IMR-90 (cell line): ENCODE measurements around the gene GPER1. TPM values are rescaled to one million over a fixed set of nuclear protein-coding genes. Genes with fewer than 3 reads are reported as not detected.

Source experiments
- ATAC-seq: fragments of 200-7000 bp; cut with Tn5 transposase; 2 replicates; pipeline ENCODE4 v1.9.1; 2020; ENCODE audit warnings: low read depth, mild to moderate bottlenecking, moderate library complexity
- BruUV-seq: library from RNA; stranded (reverse); fragments of 400-500 nt; replicated peaks from 2 replicates; lab custom pipeline; 2021; lab: Mats Ljungman, UMichigan
- CTCF ChIA-PET: fragments of 300-600 bp; formaldehyde crosslinking; extraction: SDS; loops from one replicate; lab custom pipeline; 2021; ENCODE audit warnings: antibody characterized with exemption; lab: Yijun Ruan, JAX
- POLR2A ChIA-PET: fragments of 300-600 bp; sonication (Branson Sonifier 250); formaldehyde crosslinking; loops from one replicate; lab custom pipeline; 2022; ENCODE audit warnings: antibody characterized with exemption; ENCODE audit not compliant: unreplicated experiment; lab: Charles Lee
- DNase-seq: peaks from one replicate; pipeline ENCODE4 v3.0.0; 2013
- H2AFZ ChIP-seq: replicated peaks from 2 replicates; pipeline ENCODE3; 2013; ENCODE audit warnings: low read length, mild to moderate bottlenecking; ENCODE audit not compliant: poor library complexity
- H2AK5ac ChIP-seq: 2 replicates; pipeline ENCODE4 v1.6.1; 2013; ENCODE audit warnings: low read depth, low read length, inconsistent platforms
- H2AK9ac ChIP-seq: replicated peaks from 2 replicates; pipeline ENCODE3; 2013; ENCODE audit warnings: mild to moderate bottlenecking, low read depth, low read length, moderate library complexity; ENCODE audit not compliant: poor library complexity
- H2BK120ac ChIP-seq: 2 replicates; pipeline ENCODE4 v1.6.1; 2013; ENCODE audit warnings: low read depth, low read length, inconsistent platforms
- H2BK15ac ChIP-seq: 3 replicates; pipeline ENCODE4 v1.6.1; 2013; ENCODE audit warnings: low read depth, low read length, inconsistent platforms
- H2BK20ac ChIP-seq: 2 replicates; pipeline ENCODE4 v1.6.1; 2013; ENCODE audit warnings: low read depth, mild to moderate bottlenecking, inconsistent platforms, low read length, moderate library complexity
- H2BK5ac ChIP-seq: 2 replicates; pipeline ENCODE4 v1.6.1; 2013; ENCODE audit warnings: mild to moderate bottlenecking, low read depth, low read length, inconsistent platforms; ENCODE audit not compliant: poor library complexity, severe bottlenecking
- H3K14ac ChIP-seq: replicated peaks from 2 replicates; pipeline ENCODE4 v1.6.1; 2013; ENCODE audit warnings: low read depth, low read length, inconsistent platforms
- H3K18ac ChIP-seq: 2 replicates; pipeline ENCODE4 v1.6.1; 2013; ENCODE audit warnings: low read depth, low read length, control low read depth
- H3K23ac ChIP-seq: 2 replicates; pipeline ENCODE4 v1.6.1; 2013; ENCODE audit warnings: low read depth, low read length, inconsistent platforms
- H3K27ac ChIP-seq: 2 replicates; pipeline ENCODE4 v1.5.1; 2013; ENCODE audit warnings: mild to moderate bottlenecking, control low read depth, low read length; ENCODE audit not compliant: insufficient read depth
- H3K27me3 ChIP-seq: 2 replicates; pipeline ENCODE4 v1.6.1; 2013; ENCODE audit warnings: low read length; ENCODE audit not compliant: control insufficient read depth, insufficient read depth
- H3K36me3 ChIP-seq: 2 replicates; pipeline ENCODE4 v1.6.1; 2013; ENCODE audit warnings: low read length, mixed read lengths; ENCODE audit not compliant: control insufficient read depth, insufficient read depth
- H3K4ac ChIP-seq: 2 replicates; pipeline ENCODE4 v1.6.1; 2013; ENCODE audit warnings: low read depth, low read length, inconsistent platforms
- H3K4me1 ChIP-seq: 2 replicates; pipeline ENCODE4 v1.6.1; 2013; ENCODE audit warnings: low read length, mixed read lengths; ENCODE audit not compliant: control insufficient read depth, insufficient read depth
- H3K4me2 ChIP-seq: 2 replicates; pipeline ENCODE4 v1.6.1; 2013; ENCODE audit warnings: low read depth, mild to moderate bottlenecking, control low read depth, low read length, moderate library complexity
- H3K4me3 ChIP-seq: 2 replicates; pipeline ENCODE4 v1.5.1; 2013; ENCODE audit warnings: low read depth, mild to moderate bottlenecking, control low read depth, low read length, moderate library complexity; ENCODE audit not compliant: insufficient read depth
- H3K56ac ChIP-seq: 2 replicates; pipeline ENCODE4 v1.6.1; 2013; ENCODE audit warnings: low read length, inconsistent platforms; ENCODE audit not compliant: insufficient read depth; ENCODE audit errors: extremely low read depth
- H3K79me1 ChIP-seq, 2 experiments: 2 replicates each; pipeline ENCODE4 v1.6.1; 2013; ENCODE audit warnings: low read length in 2 of 2, inconsistent platforms in 1 of 2, low read depth in 1 of 2
- H3K9ac ChIP-seq: 2 replicates; pipeline ENCODE4 v1.6.1; 2013; ENCODE audit warnings: low read depth, low read length, control low read depth
- H3K9me1 ChIP-seq: 2 replicates; pipeline ENCODE4 v1.6.1; 2013; ENCODE audit warnings: low read length, inconsistent platforms; ENCODE audit not compliant: insufficient read depth
- H3K9me3 ChIP-seq: 2 replicates; pipeline ENCODE4 v1.6.1; 2013; ENCODE audit warnings: low read length; ENCODE audit not compliant: control insufficient read depth, insufficient read depth
- H4K20me1 ChIP-seq: 2 replicates; pipeline ENCODE4 v1.6.1; 2013; ENCODE audit warnings: low read length, inconsistent platforms; ENCODE audit not compliant: insufficient read depth
- H4K5ac ChIP-seq: 2 replicates; pipeline ENCODE4 v1.6.1; 2013; ENCODE audit warnings: mild to moderate bottlenecking, low read depth, low read length, control low read depth
- H4K8ac ChIP-seq, 2 experiments: 2 replicates each; pipeline ENCODE4 v1.6.1; 2013; ENCODE audit warnings: low read depth in 2 of 2, low read length in 2 of 2, control low read depth in 1 of 2, inconsistent platforms in 1 of 2
- H4K91ac ChIP-seq: 2 replicates; pipeline ENCODE4 v1.6.1; 2013; ENCODE audit warnings: low read depth, low read length, inconsistent platforms; ENCODE audit not compliant: insufficient read depth
- FOS ChIP-seq: fragments of 150-350 bp; IDR thresholded peaks from 2 replicates; pipeline ENCODE4 v1.6.1; 2016; ENCODE audit warnings: low read depth, low read length
- MAZ ChIP-seq: IDR thresholded peaks from 2 replicates; pipeline ENCODE4 v1.6.1; 2012; ENCODE audit warnings: low read depth, mild to moderate bottlenecking, low read length, improper control_type of control experiment, moderate library complexity, borderline replicate concordance
- WGBS, 2 experiments: methylation state at CpG; one replicate each; pipeline versions ENCODE4 v1.1.5 to v1.1.7; 2013; ENCODE audit warnings: missing lambda C conversion rate in 2 of 2; ENCODE audit not compliant: insufficient read length in 1 of 2; ENCODE audit errors: extremely low coverage in 2 of 2; 5-methylcytosine and 5-hydroxymethylcytosine counted together
- dilution Hi-C: fragments of 300-500 bp; cut with HindIII; formaldehyde crosslinking; loops from one replicate; pipeline ENCODE4 v1.14.3; 2018; ENCODE audit warnings: low sequenced_read_pairs; ENCODE audit not compliant: unreplicated experiment
- in situ Hi-C: fragments of 300-500 bp; cut with MboI; formaldehyde crosslinking; loops from 3 replicates; pipeline ENCODE4 v1.14.3; 2019; ENCODE audit warnings: low sequenced_read_pairs, inconsistent platforms, mixed read lengths
- intact Hi-C: fragments of 100-400 bp; cut with micrococcal nuclease; formaldehyde crosslinking; loops from 2 replicates; pipeline ENCODE4 v1.10.0; 2022
- polyA plus RNA-seq, 3 experiments: library from polyadenylated mRNA; depleted of rRNA; stranded (reverse); fragments of >200 nt; gene quantifications; 2 replicates each; pipeline ENCODE4 v1.2.3, GENCODE V29; 2012; ENCODE audit warnings: low replicate concordance in 1 of 3
- total RNA-seq: library from RNA; depleted of rRNA; stranded (reverse); fragments of >200 nt; gene quantifications from 2 replicates; pipeline ENCODE4 v1.2.3, GENCODE V29; 2012

The GPER1 gene
- total and polyA plus RNA-seq, 2 of the 4 experiments (the other 2 are of a cell fraction): 2.0 to 5.8 TPM

- H3K56ac ChIP-seq: no peak overlapping the region
- H3K4me3 ChIP-seq: no peak overlapping the region
- ChIA-PET CTCF (no interaction called here), POLR2A (no interaction called here)
- peaks cover 3% of the 10 kb centered on the region; the same call in 1 of the 2 replicates for H3K9me1 ChIP-seq
- H4K20me1 ChIP-seq: peaks cover 14% of the 10 kb centered on the region; the same call in 1 of the 2 replicates
- no peak overlapping the region for H2BK15ac ChIP-seq
- no peaks in the 10 kb centered on the region for H3K36me3 ChIP-seq
- peaks cover 7 to 34% of the 10 kb centered on the region in 2 experiments; a peak in 3 of 4 replicates for H3K79me1 ChIP-seq
- peaks cover 8% of the 10 kb centered on the region for H3K4me1 ChIP-seq
- WGBS, 2 experiments: 77% methylated on average over 5 of the region's 15 CpGs; no CpG with 5 or more reads in 1 of the 2 experiments
- 0 out of 2 replicates have a peak overlapping the region, but pooled peaks have one; percentile 69 for H3K23ac ChIP-seq
- in situ Hi-C loops: no loop called here
- DNase-seq (no peak), ATAC-seq (no peak)
- H3K14ac ChIP-seq: no peak overlapping the region
- dilution Hi-C loops: no loop called here
- no peak overlapping the region for H4K8ac ChIP-seq
- no peak overlapping the region for H2AFZ ChIP-seq
- no peaks in the 10 kb centered on the region for H3K27me3 ChIP-seq
- intact Hi-C loops: loop anchor here (10.0 kb wide), 1 partner anchor 142 kb away; no protein-coding TSS in a partner anchor
- H3K4me2 ChIP-seq: no peak overlapping the region
- H2BK5ac ChIP-seq: no peak overlapping the region
- no peak overlapping the region for H3K18ac ChIP-seq
- H3K4ac ChIP-seq: no peak overlapping the region
- no peak overlapping the region for H4K5ac ChIP-seq
- no peak overlapping the region for H2BK120ac ChIP-seq
- H3K9ac ChIP-seq: no peak overlapping the region
- no TSS peak for BruUV-seq
- no peak for TF ChIP-seq FOS
- TF ChIP-seq MAZ: no peak
- H2AK5ac ChIP-seq: no peak overlapping the region
- H4K91ac ChIP-seq: no peak overlapping the region
- H2BK20ac ChIP-seq: no peak overlapping the region
- H3K27ac ChIP-seq: no peak overlapping the region
- H3K9me3 ChIP-seq: no peaks in the 10 kb centered on the region
- H2AK9ac ChIP-seq: no peak overlapping the region
Measured at GRCh38 chr7:1046722-1047679, 40.9 kb upstream of the GPER1 start.
